ENCODE data around the gene C19orf67. TPM values are rescaled to one million over a fixed set of nuclear protein-coding genes. Genes with fewer than 3 reads are reported as not detected.
"Not testable (repeated sequence)": the region's sequence is repeated elsewhere in the genome, so short reads cannot be mapped to it uniquely, and the experiment has no call there.

C19orf67 gene
- total and polyA plus RNA-seq, 7 experiments from 2014 or later, result 0.34 to 0.78 (median 0.60) TPM; not detected in 4

GRCh38 chr19:14035706-14036105 lies 49.9 kb downstream of the C19orf67 start:
- Mint-ChIP-seq H3K27ac (peak overlapping the region in 7 of 9 donors; percentile 17 to 72 (median 62)), H3K9me3 (peaks cover 0 to 1% (median 0%) of the 10 kb centered on the region in 11 donors), H3K27me3 (no peaks in the 10 kb centered on the region), H3K4me1 (peaks cover 24 to 59% (median 35%) of the 10 kb centered on the region in 7 donors), H3K36me3 (peaks cover 3 to 29% (median 9%) of the 10 kb centered on the region in 5 donors), H3K4me3 (peak overlapping the region in 3 of 10 donors; percentile 37 to 45 (median 44))
- no peak for ATAC-seq
- H3K4me3 ChIP-seq (ENCODE audit: low read length), result no peak overlapping the region
- ChIA-PET CTCF (interaction anchor here (0.7 to 1.3 kb wide), 2 partner anchors 8 to 13 kb away, joined by 3 to 4 read pairs; partner anchors contain the start of gene RLN3), POLR2A (interaction anchor here (0.6 to 1.1 kb wide), 5 partner anchors 9 to 106 kb away, joined by 3 to 6 read pairs (median 4); no protein-coding TSS in a partner anchor)
- H3K9me3 ChIP-seq (ENCODE audit: control insufficient read depth in 2 of 3, low read length in 3 of 3), result no peaks in the 10 kb centered on the region
- DNase-seq, result no peak
- H3K27me3 ChIP-seq (ENCODE audit: control insufficient read depth in 2 of 2, insufficient read depth in 2 of 2, low read length in 2 of 2), result no peaks in the 10 kb centered on the region
- intact Hi-C loops (cut with micrococcal nuclease), result no loop called here
- H3K27ac ChIP-seq (ENCODE audit: low read depth, low read length), result peak overlapping the region; percentile 35
- peaks cover 0 to 58% (median 10%) of the 10 kb centered on the region in 3 experiments for H3K36me3 ChIP-seq (ENCODE audit: control insufficient read depth in 2 of 3, insufficient read depth in 3 of 3, low read length in 3 of 3)
- peaks cover 12 to 16% of the 10 kb centered on the region in 2 donors for H3K4me1 ChIP-seq (ENCODE audit: control insufficient read depth in 2 of 2, insufficient read depth in 2 of 2, low read length in 2 of 2)

- CTCF ChIA-PET, result interaction anchor here (0.6 to 1.3 kb wide), 5 partner anchors 7 to 1400 kb away, joined by 3 to 4 read pairs (median 3); partner anchors contain the start of gene RLN3
- H3K9me3 ChIP-seq (ENCODE audit: control insufficient read depth in 2 of 3, low read length in 3 of 3); H3K9me3 Mint-ChIP-seq; H3K27ac ChIP-seq (ENCODE audit: low read depth, low read length); DNase-seq; ATAC-seq; H3K4me3 ChIP-seq (ENCODE audit: low read length); intact Hi-C loops (cut with micrococcal nuclease); H3K27me3 ChIP-seq (ENCODE audit: control insufficient read depth in 2 of 2, insufficient read depth in 2 of 2, low read length in 2 of 2); H3K27me3 Mint-ChIP-seq: not testable (repeated sequence)
- peaks cover 3 to 29% (median 9%) of the 10 kb centered on the region in 5 donors for H3K36me3 Mint-ChIP-seq
- Histone ChIP-seq H3K4me1 (ENCODE audit: control insufficient read depth in 2 of 2, insufficient read depth in 2 of 2, low read length in 2 of 2) (peaks cover 16% of the 10 kb centered on the region in 2 donors), H3K36me3 (ENCODE audit: control insufficient read depth in 2 of 3, insufficient read depth in 3 of 3, low read length in 3 of 3) (peaks cover 0 to 53% (median 10%) of the 10 kb centered on the region in 3 experiments)
- H3K4me1 Mint-ChIP-seq, result peaks cover 24 to 64% (median 35%) of the 10 kb centered on the region in 7 donors
- H3K27ac Mint-ChIP-seq, result peak overlapping the region in 3 of 9 donors; percentile 58 to 72 (median 62)
- peak overlapping the region in 5 of 10 donors; percentile 12 to 56 (median 34) for H3K4me3 Mint-ChIP-seq
- POLR2A ChIA-PET, result interaction anchor here (0.7 to 1.1 kb wide), 3 partner anchors 41 to 62 kb away, joined by 3 read pairs; no protein-coding TSS in a partner anchor
Measured at GRCh38 chr19:14035159-14035558, 50.4 kb downstream of the C19orf67 start.

GRCh38 chr19:14033946-14034345 lies 51.6 kb downstream of the C19orf67 start:
- Mint-ChIP-seq H3K27me3 (peaks cover 0 to 1% (median 0%) of the 10 kb centered on the region in 5 donors), H3K4me1 (peaks cover 25 to 62% (median 37%) of the 10 kb centered on the region in 7 donors), H3K27ac (peak overlapping the region; percentile 65 to 92 (median 80)), H3K36me3 (peaks cover 3 to 28% (median 9%) of the 10 kb centered on the region in 5 donors), H3K9me3 (peaks cover 0 to 1% (median 0%) of the 10 kb centered on the region in 11 donors), H3K4me3 (peak overlapping the region; percentile 57 to 88 (median 68))
- ChIA-PET CTCF (no interaction called here), POLR2A (interaction anchor here (0.6 to 7.9 kb wide), 5 partner anchors 27 to 257 kb away, joined by 3 to 162 read pairs (median 15); partner anchors contain the start of genes DCAF15 and RFX1)
- Histone ChIP-seq H3K27ac (ENCODE audit: low read depth, low read length) (peak overlapping the region; percentile 40), H3K36me3 (ENCODE audit: control insufficient read depth in 2 of 3, insufficient read depth in 3 of 3, low read length in 3 of 3) (peaks cover 0 to 40% (median 10%) of the 10 kb centered on the region in 3 experiments), H3K27me3 (ENCODE audit: control insufficient read depth in 2 of 2, insufficient read depth in 2 of 2, low read length in 2 of 2) (no peaks in the 10 kb centered on the region), H3K4me3 (ENCODE audit: low read length) (no peak overlapping the region), H3K9me3 (ENCODE audit: control insufficient read depth in 2 of 3, low read length in 3 of 3) (no peaks in the 10 kb centered on the region), H3K4me1 (ENCODE audit: control insufficient read depth in 2 of 2, insufficient read depth in 2 of 2, low read length in 2 of 2) (peaks cover 16% of the 10 kb centered on the region in 2 donors)
- intact Hi-C loops (cut with micrococcal nuclease), result loop anchor here (2.0 to 5.0 kb wide), 3 partner anchors 15 to 127 kb away; partner anchors contain the start of genes BRME1 (in 1 of the 2) and CC2D1A (in 1 of the 2)
- ATAC-seq (no peak), DNase-seq (no peak)

GRCh38 chr19:14031719-14032480 lies 53.7 kb downstream of the C19orf67 start, which contains the start of gene IL27RA:
TSS of gene IL27RA (plus strand) at chr19:14031762. CDS start at chr19:14031873, 111 bp downstream.
- Mint-ChIP-seq H3K4me1 (peaks cover 21 to 52% (median 36%) of the 10 kb centered on the region in 7 donors), H3K9me3 (no peaks in the 10 kb centered on the region), H3K36me3 (peaks cover 3 to 17% (median 9%) of the 10 kb centered on the region in 5 donors), H3K27me3 (peaks cover 0 to 1% (median 0%) of the 10 kb centered on the region in 5 donors), H3K27ac (peak within 1 kb of the TSS; percentile 92 to 97 (median 95)), H3K4me3 (peak within 1 kb of the TSS; percentile 88 to 97 (median 94))
- Histone ChIP-seq H3K4me1 (ENCODE audit: control insufficient read depth in 2 of 2, insufficient read depth in 2 of 2, low read length in 2 of 2) (peaks cover 16% of the 10 kb centered on the region in 2 donors), H3K27me3 (ENCODE audit: control insufficient read depth in 2 of 2, insufficient read depth in 2 of 2, low read length in 2 of 2) (no peaks in the 10 kb centered on the region), H3K4me3 (ENCODE audit: low read length) (peak within 1 kb of the TSS; percentile 98), H3K27ac (ENCODE audit: low read depth, low read length) (peak within 1 kb of the TSS; percentile 99), H3K36me3 (ENCODE audit: control insufficient read depth in 2 of 3, insufficient read depth in 3 of 3, low read length in 3 of 3) (peaks cover 0 to 23% (median 3%) of the 10 kb centered on the region in 3 experiments), H3K9me3 (ENCODE audit: control insufficient read depth in 2 of 3, low read length in 3 of 3) (no peaks in the 10 kb centered on the region)
- POLR2A ChIA-PET, result interaction anchor here (0.5 to 7.9 kb wide), 43 partner anchors 10 to 490 kb away, joined by 3 to 162 read pairs (median 4); partner anchors contain the start of genes ASF1B, BRME1, CC2D1A and DCAF15
- DNase-seq, result peak; percentile 71 to 89 (median 87)
- peak; percentile 85 for ATAC-seq
- intact Hi-C loops (cut with micrococcal nuclease), result loop anchor here (1.0 to 5.0 kb wide), 10 partner anchors 9 to 152 kb away; partner anchors contain the start of genes DCAF15 (in 2 of the 2), RFX1 (in 2 of the 2), BRME1 (in 1 of the 2) and CC2D1A (in 1 of the 2)
- CTCF ChIA-PET, result interaction anchor here (0.6 to 1.4 kb wide), 8 partner anchors 11 to 195 kb away, joined by 3 to 6 read pairs (median 4); partner anchors contain the start of gene RFX1

Other genes with a start within 250 kb of the C19orf67 start
- 1 to 10 TPM in 2 of 5 experiments, not detected in 3; 1.3 to 3.4 TPM for gene NANOS3, start 208.6 kb downstream of the C19orf67 start, total RNA-seq
- not detected for gene NANOS3, start 208.6 kb downstream of the C19orf67 start, polyA plus RNA-seq
- gene BRME1, start 179.7 kb downstream of the C19orf67 start, total RNA-seq, result 10 to 100 TPM in 1 of 5 experiments, 1 to 10 TPM in 4; 1.8 to 13.7 (median 2.9) TPM
- 1 to 10 TPM in 1 of 2 donors, under 1 TPM in 1; 0.56 to 1.6 TPM for gene BRME1, start 179.7 kb downstream of the C19orf67 start, polyA plus RNA-seq
- 10 to 100 TPM; 21.0 to 33.1 (median 29.8) TPM for gene CC2D1A, start 179.6 kb downstream of the C19orf67 start, total RNA-seq
- 10 to 100 TPM in 1 of 2 donors, 1 to 10 TPM in 1; 4.1 to 13.3 TPM for gene CC2D1A, start 179.6 kb downstream of the C19orf67 start, polyA plus RNA-seq
- gene PODNL1, start 147.4 kb downstream of the C19orf67 start, total RNA-seq, result under 1 TPM in 1 of 5 experiments, not detected in 4; 0.59 TPM
- gene PODNL1, start 147.4 kb downstream of the C19orf67 start, polyA plus RNA-seq, result under 1 TPM in 1 of 2 donors, not detected in 1; 0.33 TPM
- 10 to 100 TPM; 68.5 to 92.0 (median 87.2) TPM for gene DCAF15, start 133.3 kb downstream of the C19orf67 start, total RNA-seq
- gene DCAF15, start 133.3 kb downstream of the C19orf67 start, polyA plus RNA-seq, result 1 to 10 TPM; 3.7 to 8.8 TPM
- gene RFX1, start 79.5 kb downstream of the C19orf67 start, total RNA-seq, result 10 to 100 TPM; 15.7 to 23.5 (median 20.5) TPM
- gene RFX1, start 79.5 kb downstream of the C19orf67 start, polyA plus RNA-seq, result 1 to 10 TPM; 1.0 TPM
- gene RLN3, start 57.6 kb downstream of the C19orf67 start, total RNA-seq, result not detected
- gene RLN3, start 57.6 kb downstream of the C19orf67 start, polyA plus RNA-seq, result not detected
- gene IL27RA, start 54.0 kb downstream of the C19orf67 start, total RNA-seq, result 100 to 1,000 TPM in 1 of 5 experiments, 10 to 100 TPM in 4; 32.1 to 118 (median 83.2) TPM
- 100 to 1,000 TPM in 1 of 2 donors, 10 to 100 TPM in 1; 76.4 to 120 TPM for gene IL27RA, start 54.0 kb downstream of the C19orf67 start, polyA plus RNA-seq
- under 1 TPM in 1 of 5 experiments, not detected in 4; 0.22 TPM for gene PALM3, start 23.7 kb downstream of the C19orf67 start, total RNA-seq
- not detected for gene PALM3, start 23.7 kb downstream of the C19orf67 start, polyA plus RNA-seq
- 1 to 10 TPM in 2 of 5 experiments, under 1 TPM in 3; 0.58 to 1.9 (median 0.91) TPM for gene MISP3, start 13.0 kb downstream of the C19orf67 start, total RNA-seq
- gene MISP3, start 13.0 kb downstream of the C19orf67 start, polyA plus RNA-seq, result under 1 TPM; 0.18 to 0.19 TPM
- gene SAMD1, start 5.0 kb upstream of the C19orf67 start, total RNA-seq, result 10 to 100 TPM; 32.6 to 87.3 (median 62.5) TPM
- 1 to 10 TPM; 3.0 to 4.0 TPM for gene SAMD1, start 5.0 kb upstream of the C19orf67 start, polyA plus RNA-seq
- 100 to 1,000 TPM in 1 of 5 experiments, 10 to 100 TPM in 4; 41.3 to 101 (median 63.1) TPM for gene PRKACA, start 32.0 kb upstream of the C19orf67 start, total RNA-seq
- gene PRKACA, start 32.0 kb upstream of the C19orf67 start, polyA plus RNA-seq, result 1 to 10 TPM; 1.9 to 2.2 TPM
- gene ASF1B, start 50.8 kb upstream of the C19orf67 start, total RNA-seq, result 10 to 100 TPM in 1 of 5 experiments, 1 to 10 TPM in 3, under 1 TPM in 1; 0.98 to 79.0 (median 2.1) TPM
- gene ASF1B, start 50.8 kb upstream of the C19orf67 start, polyA plus RNA-seq, result 1 to 10 TPM; 2.4 to 4.5 TPM
- gene ADGRL1, start 120.4 kb upstream of the C19orf67 start, total RNA-seq, result 10 to 100 TPM; 12.4 to 39.4 (median 37.8) TPM
- gene ADGRL1, start 120.4 kb upstream of the C19orf67 start, polyA plus RNA-seq, result 1 to 10 TPM in 1 of 2 donors, under 1 TPM in 1; 0.72 to 3.0 TPM

Data from naive thymus-derived CD4-positive, alpha-beta T cell (primary cell).